Breast epithelium (tissue), 4 donors: ENCODE data around the gene INTS15. TPM values are rescaled to one million over a fixed set of nuclear protein-coding genes. Genes with fewer than 3 reads are reported as not detected.

Experiments
- DNase-seq, 2 donors: peaks; one replicate each; pipeline ENCODE4 v3.0.0-alpha.2; 2019; ENCODE audit warnings: low spot score in 2 of 2
- H3K27ac ChIP-seq, 2 donors: fragments of 200-600 bp; sonication (generic) in 1 of 2; one replicate each; pipeline ENCODE4 v1.5.1; 2016 to 2019; ENCODE audit warnings: mild to moderate bottlenecking in 1 of 2
- H3K27me3 ChIP-seq, 2 donors: fragments of 200-600 bp; sonication (generic) in 1 of 2; one replicate each; pipeline versions ENCODE4 v1.5.1 to v1.6.0; 2017 to 2019; ENCODE audit warnings: control low read depth in 1 of 2, mild to moderate bottlenecking in 1 of 2
- H3K36me3 ChIP-seq: fragments of 200-600 bp; one replicate; pipeline ENCODE4 v1.5.1; 2019
- H3K4me1 ChIP-seq, 2 donors: fragments of 200-600 bp; sonication (generic); one replicate each; pipeline ENCODE4 v1.5.1; 2016 to 2019; ENCODE audit warnings: control low read depth in 1 of 2
- H3K4me3 ChIP-seq, 3 donors: fragments of 200-600 bp; sonication (generic); 1 replicate in 2 of 3; 2 replicates in 1 of 3; pipeline ENCODE4 v1.5.1; 2016 to 2019; ENCODE audit warnings: mild to moderate bottlenecking in 3 of 3, moderate library complexity in 2 of 3
- H3K9me3 ChIP-seq, 2 donors: fragments of 200-600 bp; sonication (generic) in 1 of 2; one replicate each; pipeline ENCODE4 v1.5.1; 2016 to 2019; ENCODE audit warnings: control low read depth in 1 of 2
- CTCF ChIP-seq, 3 donors: fragments of 450-650 bp; IDR thresholded peaks; one replicate each; pipeline ENCODE4 v1.5.1; 2016 to 2017; ENCODE audit warnings: antibody characterized with exemption in 3 of 3, mild to moderate bottlenecking in 3 of 3, moderate library complexity in 3 of 3
- POLR2A ChIP-seq: fragments of 450-650 bp; IDR thresholded peaks from one replicate; pipeline ENCODE4 v1.6.1; 2016; ENCODE audit warnings: antibody characterized with exemption, mild to moderate bottlenecking, moderate library complexity
- POLR2AphosphoS5 ChIP-seq, 3 donors: sonication (generic); formaldehyde crosslinking; IDR thresholded peaks; one replicate each; pipeline ENCODE4 v1.6.1; 2017; ENCODE audit warnings: antibody characterized with exemption in 3 of 3
- intact Hi-C: fragments of 100-400 bp; cut with DNase I; formaldehyde crosslinking; loops from one replicate; pipeline ENCODE4 v1.15.1; 2023; ENCODE audit warnings: low total_unique reads
- total RNA-seq, 3 donors: library from RNA; depleted of rRNA; stranded (reverse); fragments of >200 nt; gene quantifications; one replicate each; pipeline ENCODE4 v1.1.0, GENCODE V29; 2016

INTS15 gene
- total RNA-seq, 3 donors from 2014 or later: 22.9 to 36.4 (median 28.2) TPM

GRCh38 chr7:6643915-6644625 is 54.2 kb downstream of the INTS15 start:
- TF ChIP-seq POLR2AphosphoS5 (IDR thresholded peaks at IDR 0.05): no peak
- TF ChIP-seq POLR2A: no peak
- no peak for TF ChIP-seq CTCF (IDR thresholded peaks at IDR 0.05)
- intact Hi-C loops: no loop called here
- H3K36me3 ChIP-seq: no peaks in the 10 kb centered on the region

GRCh38 chr7:6644728-6645127 is 54.9 kb downstream of the INTS15 start:
- intact Hi-C loops: no loop called here
- TF ChIP-seq CTCF (IDR thresholded peaks at IDR 0.05) (no peak), POLR2A (no peak), POLR2AphosphoS5 (IDR thresholded peaks at IDR 0.05) (no peak)

More at GRCh38 chr7:6643915-6644625, 54.2 kb downstream of the INTS15 start:
- Histone ChIP-seq H3K4me1 (no peaks in the 10 kb centered on the region), H3K4me3 (no peak overlapping the region), H3K27ac (no peak overlapping the region), H3K27me3 (no peaks in the 10 kb centered on the region), H3K9me3 (no peaks in the 10 kb centered on the region)
- DNase-seq: no peak

GRCh38 chr7:6646465-6646864 is 56.6 kb downstream of the INTS15 start:
- no peak for DNase-seq
- Histone ChIP-seq H3K4me3 (no peak overlapping the region), H3K27ac (no peak overlapping the region), H3K4me1 (no peaks in the 10 kb centered on the region), H3K9me3 (peaks cover 0 to 2% of the 10 kb centered on the region in 2 donors), H3K27me3 (no peaks in the 10 kb centered on the region), H3K36me3 (no peaks in the 10 kb centered on the region)
- intact Hi-C loops: no loop called here
- TF ChIP-seq POLR2AphosphoS5 (IDR thresholded peaks at IDR 0.05) (no peak), POLR2A (no peak), CTCF (IDR thresholded peaks at IDR 0.05) (no peak)

More at GRCh38 chr7:6644728-6645127, 54.9 kb downstream of the INTS15 start:
- no peak overlapping the region for H3K27ac ChIP-seq
- H3K4me3 ChIP-seq: no peak overlapping the region
- H3K4me1 ChIP-seq: no peaks in the 10 kb centered on the region
- H3K9me3 ChIP-seq: no peaks in the 10 kb centered on the region
- no peak for DNase-seq
- H3K36me3 ChIP-seq: no peaks in the 10 kb centered on the region
- no peaks in the 10 kb centered on the region for H3K27me3 ChIP-seq

GRCh38 chr7:6647080-6647479 is 57.3 kb downstream of the INTS15 start:
- Histone ChIP-seq H3K4me3 (no peak overlapping the region), H3K27ac (no peak overlapping the region), H3K27me3 (no peaks in the 10 kb centered on the region), H3K36me3 (no peaks in the 10 kb centered on the region), H3K4me1 (no peaks in the 10 kb centered on the region), H3K9me3 (peaks cover 0 to 8% of the 10 kb centered on the region in 2 donors)
- no peak for DNase-seq
- no peak for TF ChIP-seq POLR2A
- intact Hi-C loops: no loop called here

- Histone ChIP-seq H3K36me3 (peaks cover 3% of the 10 kb centered on the region), H3K9me3 (peaks cover 4 to 12% of the 10 kb centered on the region in 2 donors), H3K27ac (no peak overlapping the region), H3K4me1 (no peaks in the 10 kb centered on the region), H3K4me3 (no peak overlapping the region), H3K27me3 (no peaks in the 10 kb centered on the region)
- TF ChIP-seq POLR2A (no peak), CTCF (IDR thresholded peaks at IDR 0.05) (no peak), POLR2AphosphoS5 (IDR thresholded peaks at IDR 0.05) (no peak)
- intact Hi-C loops: no loop called here
- no peak for DNase-seq
Observed at GRCh38 chr7:6647541-6647940, 57.7 kb downstream of the INTS15 start.
